HG02884 (cell line): Measurements from ENCODE around the gene TMEM273.

ENCODE experiments used
- ATAC-seq: cut with Tn5 transposase; IDR thresholded peaks from one replicate; pipeline ENCODE4 v1.9.1; 2021; ENCODE audit warnings: mild to moderate bottlenecking, moderate library complexity; ENCODE audit not compliant: unreplicated experiment

Gene TMEM273

DNA sequence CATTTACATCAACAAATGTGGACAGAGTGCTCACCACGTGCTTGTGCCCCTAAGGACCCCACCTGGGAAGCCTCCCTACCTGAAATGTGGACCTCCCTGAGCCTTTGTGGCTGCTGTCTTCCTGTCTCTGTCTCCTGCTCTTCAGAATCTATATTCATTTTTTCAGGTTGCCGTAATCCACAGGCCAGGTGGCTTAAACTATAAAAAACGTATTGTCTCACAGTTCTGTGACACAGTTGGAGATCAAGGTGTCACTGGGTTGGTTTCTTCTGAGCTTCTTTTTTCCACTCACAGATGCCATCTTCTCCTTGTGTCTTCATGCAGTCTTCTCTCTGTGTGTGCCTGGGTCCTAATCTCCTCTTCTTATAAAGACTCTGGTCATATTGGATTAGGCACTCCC is 67.3 kb downstream of the TMEM273 start:
- no peak for ATAC-seq

DNA sequence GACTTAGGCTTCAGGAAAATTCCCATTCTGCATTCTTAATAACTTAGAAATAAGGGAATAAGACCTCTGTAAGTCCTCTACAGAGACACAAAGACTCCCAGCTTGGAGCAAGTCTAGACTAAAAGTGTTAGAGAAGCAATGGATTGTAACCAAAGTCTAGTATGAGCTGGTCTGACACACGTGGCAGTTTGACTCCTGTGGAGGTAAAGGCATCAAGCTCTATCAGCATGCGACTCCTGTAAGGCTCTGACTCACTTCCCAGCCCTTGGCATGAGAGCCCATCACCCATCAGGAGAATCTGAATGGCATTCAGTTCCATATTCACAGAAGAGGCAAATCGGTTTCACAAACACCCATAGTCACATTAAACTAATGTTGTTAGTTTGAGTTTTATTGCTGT is 68.4 kb downstream of the TMEM273 start:
- ATAC-seq: no peak

DNA sequence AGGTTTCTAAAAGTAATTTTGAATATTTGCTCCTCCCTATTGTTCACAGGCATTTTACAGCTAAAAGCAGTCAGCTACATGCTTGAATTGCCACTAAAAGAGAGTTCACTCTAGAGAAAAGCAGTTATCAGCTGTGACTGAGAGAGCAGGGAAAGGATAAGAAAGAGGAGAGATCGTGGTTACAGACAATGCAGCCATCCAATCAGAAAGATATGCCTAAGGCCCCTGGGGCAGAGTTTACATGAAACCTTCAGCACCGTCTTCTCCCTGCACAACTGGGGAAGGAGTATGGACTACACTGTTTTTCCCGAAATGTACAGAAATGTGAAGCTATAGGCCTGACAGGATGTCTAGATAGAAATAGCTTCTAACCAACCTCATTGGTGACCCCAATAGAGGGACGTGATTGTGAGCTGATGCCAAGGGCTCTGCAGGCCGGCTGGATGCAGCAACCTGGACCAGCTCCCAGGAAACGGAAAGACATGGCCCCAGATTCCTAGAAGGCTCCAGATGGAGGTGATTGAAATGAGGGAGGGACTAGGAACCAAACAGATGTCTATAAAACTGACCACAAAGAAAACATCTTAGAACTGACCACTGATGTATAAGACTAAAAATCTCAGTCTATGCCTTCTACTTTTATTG is 69.6 kb downstream of the TMEM273 start:
- no peak for ATAC-seq

DNA sequence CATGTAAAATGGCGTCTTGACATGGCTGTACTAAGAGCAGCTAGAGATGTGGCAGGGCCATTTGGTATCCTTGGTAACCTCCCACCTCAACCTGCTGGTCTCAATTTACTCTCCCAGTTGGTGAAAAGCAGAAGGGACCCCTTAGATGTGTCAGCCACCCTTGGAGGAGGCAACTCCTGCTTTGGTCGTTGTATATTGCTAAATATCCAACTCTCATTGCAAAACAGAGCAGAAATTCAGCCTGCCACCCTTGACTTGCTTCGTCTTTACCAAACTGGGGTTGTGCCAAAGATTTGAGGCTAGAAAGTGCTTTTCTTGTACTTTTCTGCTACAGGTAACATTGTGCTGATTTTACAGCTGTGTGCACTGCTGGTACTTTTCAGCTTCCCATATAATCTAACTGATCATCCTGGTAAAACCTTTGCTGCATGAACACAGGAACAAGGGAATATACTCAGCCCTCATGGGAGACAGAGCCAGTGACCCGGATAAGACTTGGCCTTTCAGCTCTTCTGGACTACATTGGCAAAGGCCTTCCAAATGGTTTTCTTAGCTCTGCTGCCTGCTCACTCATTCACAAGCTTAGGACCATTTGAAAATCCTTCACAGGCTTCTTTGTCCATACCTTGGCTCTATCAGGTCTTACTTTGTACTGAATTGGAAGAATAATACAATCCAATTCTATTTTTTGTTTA is 70.7 kb downstream of the TMEM273 start:
- no peak for ATAC-seq

DNA sequence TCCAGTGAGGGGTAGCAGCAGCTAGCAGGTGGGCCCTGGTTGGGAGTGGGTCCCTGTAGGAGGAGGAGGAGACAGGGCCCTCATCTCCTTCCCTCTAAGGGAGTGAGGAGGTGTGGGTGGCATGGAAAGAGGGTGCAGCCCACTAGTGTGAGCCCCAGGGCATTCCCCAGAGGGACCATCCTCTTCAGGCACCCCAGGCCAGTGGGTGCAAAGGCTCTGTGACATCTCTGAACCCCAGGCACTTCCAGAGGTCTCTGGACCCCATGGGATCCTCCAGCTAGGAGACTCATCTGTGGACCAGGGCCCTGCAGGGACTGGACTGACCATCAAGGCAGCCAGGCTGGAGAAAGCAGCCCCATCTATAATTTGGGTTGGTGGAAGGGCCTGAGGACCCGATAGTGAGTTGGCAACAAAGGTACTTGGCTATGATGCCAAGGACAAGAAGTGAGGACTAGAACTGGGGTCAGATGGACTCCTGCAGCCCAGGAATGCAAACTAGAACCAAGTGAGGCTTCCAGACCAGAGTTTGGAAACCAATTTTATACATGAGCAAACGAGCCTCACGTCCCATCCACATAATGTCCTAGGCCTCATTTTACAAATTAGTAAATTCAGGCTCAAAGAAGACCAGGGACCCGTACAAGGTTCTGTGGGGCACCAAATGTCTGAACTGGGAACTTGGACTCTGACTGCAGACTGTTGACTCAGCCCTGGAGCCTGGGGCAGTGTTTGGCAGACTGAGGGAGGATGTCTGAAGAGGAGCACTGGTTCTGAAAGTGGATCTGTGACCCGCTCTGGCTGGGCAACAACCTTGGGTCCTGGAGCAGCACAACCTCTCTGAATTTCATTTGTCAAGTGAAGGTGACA is 71.4 kb downstream of the TMEM273 start:
- ATAC-seq: no peak

DNA sequence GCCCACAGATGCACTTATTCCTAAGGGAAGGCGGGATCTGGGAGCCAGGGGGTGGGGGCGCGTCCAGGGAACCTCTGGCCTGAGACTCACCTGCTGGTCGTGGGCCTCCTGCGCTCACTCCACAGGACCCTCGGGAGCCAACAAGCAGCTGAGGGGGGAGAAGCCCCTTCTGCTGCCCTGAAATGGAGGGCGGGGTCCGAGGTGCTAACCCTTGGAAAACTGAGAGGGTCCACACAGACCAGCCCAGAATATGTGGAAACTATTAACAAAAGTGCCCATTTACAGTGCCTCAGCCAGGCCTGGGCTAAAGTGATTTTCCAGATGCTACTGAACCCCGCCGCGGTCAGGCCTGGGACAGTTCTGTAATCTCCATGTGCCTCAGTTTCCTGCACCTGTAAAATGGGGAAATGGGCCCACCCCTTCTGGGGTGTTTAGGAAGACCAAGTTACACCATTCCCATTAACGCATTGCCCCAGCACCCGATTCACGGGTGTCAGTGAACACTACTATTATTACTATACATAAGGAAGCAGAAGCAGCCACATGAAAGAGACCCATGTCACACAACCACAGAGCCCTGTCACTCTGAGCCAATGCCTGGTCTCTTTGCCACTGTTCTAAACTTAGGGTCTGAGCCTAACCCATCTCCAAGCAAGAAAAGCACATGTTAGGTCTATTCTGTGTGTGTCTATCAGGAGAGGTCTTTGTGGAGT is 72.2 kb downstream of the TMEM273 start:
- ATAC-seq: no peak

DNA sequence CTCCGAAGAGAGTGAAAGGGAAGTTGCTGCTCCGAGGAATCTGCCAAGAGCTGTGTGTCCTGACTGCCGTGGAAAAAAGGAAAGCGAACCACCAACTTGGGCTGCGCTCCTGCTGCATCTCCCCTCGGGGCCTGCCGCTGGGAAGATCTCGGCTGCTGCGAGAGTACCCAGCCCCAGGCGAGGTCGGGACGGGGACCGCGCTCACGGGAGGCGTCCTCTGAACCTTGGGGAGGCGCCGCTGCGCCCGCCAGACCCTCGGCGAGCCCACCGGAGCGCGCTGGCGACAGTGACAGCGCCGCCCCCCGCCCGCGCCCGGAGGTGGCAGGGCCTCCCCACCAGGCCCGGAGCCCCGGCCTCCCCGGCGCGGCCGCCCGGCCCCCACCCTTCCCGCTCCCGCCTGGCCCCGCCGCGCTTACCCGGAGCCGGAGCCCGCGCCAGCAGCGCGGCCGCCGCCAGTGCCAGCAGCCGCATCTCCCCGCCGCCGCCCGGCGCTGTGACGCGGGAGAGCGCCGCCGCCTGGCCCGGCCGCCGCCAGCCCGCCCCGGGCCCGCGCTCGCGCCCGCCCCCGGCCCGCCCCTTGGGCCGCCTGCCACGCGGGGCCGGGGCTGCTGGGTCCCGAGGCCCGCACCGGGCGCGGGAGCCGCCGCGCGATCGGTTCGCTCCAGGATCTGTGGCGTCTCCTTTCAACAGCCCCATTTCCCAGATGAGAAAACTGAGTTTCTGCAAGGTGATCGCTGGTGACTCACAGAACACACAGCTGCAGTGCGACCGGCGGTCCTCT is 73.0 kb downstream of the TMEM273 start, which contains the start of gene VSTM4:
Gene VSTM4 (minus strand): TSS at position 508 of the 781 bp plus-strand sequence. CDS start 37 bp downstream, at position 471.
- no peak for ATAC-seq

DNA sequence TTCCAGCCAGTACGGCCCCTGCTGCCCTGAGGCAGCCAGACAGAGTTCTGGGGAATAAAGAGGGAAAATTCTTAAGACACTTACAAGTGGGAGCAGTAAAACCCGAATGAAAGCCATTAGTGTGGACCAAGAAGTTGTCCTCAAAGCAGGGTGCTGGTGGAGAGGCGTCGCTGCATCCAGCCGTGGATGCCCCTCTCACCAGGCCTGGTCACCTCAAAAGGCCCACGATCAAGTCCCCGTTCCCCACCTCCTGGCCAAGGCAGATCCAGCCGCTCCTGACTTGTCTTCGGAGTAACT is 73.5 kb downstream of the TMEM273 start:
- no peak for ATAC-seq

DNA sequence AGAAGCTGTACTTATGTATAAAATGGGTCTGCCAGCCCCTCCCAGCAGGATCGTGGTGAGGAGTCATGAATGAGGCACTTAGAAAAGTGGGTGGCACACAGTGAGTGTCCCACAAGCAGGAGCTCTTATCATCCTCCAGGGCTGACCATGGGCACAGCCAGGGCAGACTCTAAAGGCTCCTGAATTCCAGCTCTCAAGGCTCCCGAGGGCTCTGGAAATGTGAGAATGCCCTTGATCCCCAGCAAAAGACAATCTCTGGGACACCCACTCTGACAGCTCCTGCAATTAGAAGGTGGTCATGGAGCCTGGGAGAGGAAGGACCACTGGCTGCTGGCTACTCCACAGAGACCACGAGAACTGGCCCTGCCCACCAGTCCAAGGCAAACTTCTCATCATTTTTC is 74.5 kb downstream of the TMEM273 start:
- no peak for ATAC-seq

DNA sequence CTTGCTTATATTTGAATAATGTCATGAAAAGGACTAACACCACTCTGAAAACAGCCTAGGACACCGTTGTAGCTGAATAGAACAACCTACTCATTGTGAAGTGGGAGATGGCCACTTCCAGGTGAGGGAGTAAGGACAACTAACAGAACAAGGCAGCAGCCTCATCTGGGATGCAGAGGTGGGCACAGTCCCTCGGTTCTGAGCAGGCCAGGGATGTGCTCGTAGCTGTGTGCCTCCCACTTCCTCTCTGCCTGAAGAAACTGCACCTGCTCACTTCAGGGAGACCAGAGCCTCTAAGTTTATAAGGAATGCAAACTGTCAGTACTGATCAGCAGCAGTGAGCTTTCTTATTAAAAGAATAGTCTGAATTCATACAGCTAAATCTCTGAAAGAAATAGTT is 75.3 kb downstream of the TMEM273 start:
- no peak for ATAC-seq

DNA sequence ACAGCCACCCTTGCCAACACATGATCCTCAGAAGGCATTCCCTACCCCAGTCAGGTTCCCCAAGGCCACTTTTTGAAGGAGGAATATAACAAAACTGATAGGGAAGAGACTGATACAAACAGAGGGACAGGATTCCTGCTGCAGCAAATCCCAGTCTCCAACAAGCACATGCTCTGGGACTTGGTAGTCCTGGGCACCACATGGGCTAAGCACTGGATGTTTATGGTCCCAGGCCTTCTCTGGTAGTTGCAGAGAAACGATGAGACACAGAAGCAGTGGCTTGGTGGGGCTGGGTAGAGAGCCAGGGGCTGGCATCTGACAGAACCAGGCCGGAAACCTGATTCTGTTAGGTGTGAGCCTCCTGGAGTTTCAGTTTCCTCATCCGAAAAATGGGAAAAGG is 76.1 kb downstream of the TMEM273 start:
- ATAC-seq: no peak

DNA sequence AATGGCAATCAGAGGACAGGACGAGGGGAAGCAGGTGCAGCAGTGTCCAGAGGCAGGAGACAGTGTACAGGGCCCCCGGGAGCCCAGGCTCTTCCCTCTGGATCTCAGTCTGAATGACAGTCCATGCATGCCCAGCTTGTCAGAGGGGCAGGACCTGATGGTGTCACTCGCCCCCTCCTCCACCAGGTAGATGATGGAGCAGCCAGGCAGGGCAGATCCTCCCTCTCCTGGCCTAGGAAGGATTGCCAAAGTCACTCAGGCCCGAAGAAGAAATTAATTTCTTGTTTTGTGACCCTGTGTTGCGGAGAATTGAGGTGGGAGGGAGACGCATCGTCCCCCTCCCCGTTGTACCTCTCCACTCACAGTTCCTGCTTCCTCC is 76.9 kb downstream of the TMEM273 start:
- no peak for ATAC-seq

DNA sequence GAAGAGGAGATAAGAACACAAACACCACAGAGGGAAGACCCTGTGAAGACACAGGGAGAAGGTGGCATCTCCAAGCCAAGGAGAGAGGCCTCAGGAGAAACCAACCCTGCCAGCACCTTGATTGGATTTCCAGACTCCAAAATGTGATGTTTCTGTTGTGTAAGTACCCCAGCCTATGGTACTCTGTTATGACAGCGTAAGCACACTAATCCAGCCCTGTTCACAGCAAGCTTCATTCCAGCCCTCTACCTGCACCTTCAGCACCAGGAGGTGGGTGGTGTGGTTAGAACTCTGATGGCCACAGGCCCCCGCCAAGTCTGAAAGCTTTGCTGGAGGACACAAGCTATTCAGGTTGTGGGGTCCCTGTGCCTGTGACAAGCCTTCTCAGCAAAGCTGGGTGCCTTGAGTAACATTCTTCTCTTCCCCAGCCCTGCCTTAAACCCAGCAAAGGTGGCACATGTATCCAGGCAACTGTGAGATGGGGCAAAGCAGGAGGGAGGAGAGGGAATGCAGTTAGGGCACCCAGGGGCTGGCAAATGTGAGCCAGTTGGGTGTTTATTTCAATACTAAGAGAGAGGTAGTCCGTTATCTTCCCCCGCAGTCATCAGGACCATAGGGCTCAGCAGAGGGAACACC is 77.4 kb downstream of the TMEM273 start:
- ATAC-seq: no peak

DNA sequence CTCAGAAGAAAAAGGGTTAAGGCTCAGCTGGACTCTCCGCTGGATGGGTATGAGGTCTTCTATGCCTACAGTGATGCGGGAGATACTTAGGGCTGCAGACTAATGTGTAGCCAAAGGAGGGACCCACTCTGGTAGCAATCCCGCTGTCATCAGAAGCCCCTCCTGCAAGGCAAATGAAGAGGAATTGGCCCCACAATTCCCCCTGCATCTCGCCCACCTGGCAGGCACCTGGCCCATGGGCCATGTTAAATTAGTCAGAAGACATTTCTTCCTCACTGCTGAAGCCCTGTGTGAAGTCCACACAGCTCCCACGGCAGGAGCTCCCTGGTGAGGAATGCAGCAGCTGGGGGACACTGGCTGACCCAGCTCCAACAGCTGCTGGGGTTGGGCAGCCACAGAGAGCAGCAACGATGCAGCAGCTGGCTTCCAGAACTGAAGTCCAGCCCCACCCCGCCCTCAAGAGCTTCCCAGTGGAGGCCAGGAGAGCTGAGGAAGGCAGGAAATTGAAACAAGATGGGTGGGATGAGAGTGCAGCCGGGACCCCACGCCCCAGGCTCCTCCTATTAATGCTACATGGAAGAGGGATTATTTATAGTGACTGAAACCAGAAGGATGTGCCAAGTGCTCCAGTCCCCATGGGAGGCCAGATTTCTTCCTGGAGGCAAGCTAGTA is 78.4 kb downstream of the TMEM273 start:
- no peak for ATAC-seq

DNA sequence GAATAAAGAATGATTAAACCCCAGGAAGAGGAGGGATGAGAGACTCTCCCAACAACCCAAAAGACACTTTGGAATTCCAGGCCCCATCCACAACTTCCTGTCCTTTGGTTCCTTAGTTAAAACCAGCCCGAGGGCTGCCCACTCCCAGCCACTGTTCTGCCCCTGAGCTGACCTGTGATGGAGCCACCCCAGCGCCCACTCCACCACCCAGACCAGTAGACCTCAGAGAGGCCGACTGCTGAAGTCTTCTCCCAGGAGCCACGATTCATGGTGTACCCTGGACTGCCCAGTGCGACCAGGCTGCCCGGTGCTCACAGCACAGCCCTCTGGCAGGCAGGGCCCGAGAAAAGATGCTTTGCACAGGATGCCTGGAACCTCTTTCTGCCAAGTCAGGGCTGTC is 79.5 kb downstream of the TMEM273 start:
- ATAC-seq: no peak

DNA sequence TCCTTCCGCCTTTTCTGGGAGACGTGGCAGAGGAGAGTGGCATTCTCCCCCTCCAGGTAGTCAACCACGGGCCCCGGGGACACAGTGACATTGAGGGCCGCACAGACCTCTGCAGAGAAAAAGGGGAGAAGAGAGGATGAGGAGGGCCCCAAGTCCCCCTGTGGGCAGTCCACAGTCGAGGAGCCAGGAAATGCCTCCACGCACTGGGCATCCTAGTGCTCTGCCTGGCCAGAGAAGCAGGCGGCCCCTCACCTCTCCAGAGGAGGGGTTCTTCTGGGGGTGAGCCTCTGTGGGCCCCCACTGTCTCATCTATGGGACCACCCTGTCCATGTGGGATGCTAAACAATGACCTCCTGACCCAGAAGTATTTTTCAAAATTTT is 80.3 kb downstream of the TMEM273 start:
- no peak for ATAC-seq

DNA sequence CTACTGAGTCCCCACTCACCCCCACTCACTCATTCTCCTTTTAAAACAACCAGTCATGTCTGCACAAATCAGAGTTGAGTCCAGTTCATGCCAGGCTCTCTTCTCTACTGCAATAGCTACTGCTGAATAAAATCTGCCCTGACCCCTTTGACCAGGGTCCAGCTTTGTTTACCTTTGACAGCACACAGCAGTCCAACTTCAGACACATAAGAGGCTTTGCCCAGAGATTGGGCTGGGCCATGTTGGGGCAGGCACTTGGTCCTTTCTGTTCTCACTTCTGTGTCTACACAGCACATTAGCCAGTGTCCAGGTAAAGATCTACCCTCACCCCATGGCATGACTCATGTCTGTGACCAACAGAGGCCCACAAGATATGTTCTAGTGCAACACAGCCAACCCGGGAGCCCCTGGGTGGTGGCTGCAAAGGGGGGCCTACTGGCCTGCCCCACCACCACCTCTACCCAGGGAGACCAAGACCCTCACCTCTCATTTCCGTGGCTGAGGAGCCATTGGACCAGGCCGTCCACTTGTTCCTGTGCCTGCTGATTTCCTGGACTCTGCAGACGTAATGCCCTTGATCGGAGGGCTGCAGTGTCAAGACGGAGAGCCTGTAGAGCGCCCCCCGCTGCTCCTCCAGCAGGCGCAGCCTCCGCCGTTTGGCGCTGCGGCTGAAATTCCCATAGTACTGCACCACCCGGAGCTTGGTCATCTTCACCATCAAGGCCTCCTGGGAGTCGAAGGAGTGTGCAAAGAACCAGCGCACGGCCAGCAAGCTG is 80.9 kb downstream of the TMEM273 start:
- no peak for ATAC-seq

DNA sequence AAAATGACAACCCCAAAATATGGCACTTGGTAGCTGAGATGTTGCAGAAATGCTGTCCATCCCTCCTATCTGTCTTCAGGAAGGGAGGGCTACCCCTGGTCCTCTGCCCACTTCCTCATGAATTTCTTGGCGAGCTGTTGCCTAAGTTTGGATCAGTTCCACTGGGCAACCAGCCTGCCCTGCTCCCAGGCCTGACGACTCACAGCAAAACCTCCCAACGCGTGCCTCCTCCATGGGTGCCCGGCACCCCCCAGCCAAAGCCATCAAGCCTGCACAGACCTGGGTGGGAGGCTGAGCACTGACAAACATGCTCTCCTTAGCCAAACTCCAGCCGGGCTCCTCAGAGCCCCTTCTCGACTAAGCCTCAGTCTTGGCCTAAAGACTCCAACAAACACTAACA is 81.7 kb downstream of the TMEM273 start:
- no peak for ATAC-seq

DNA sequence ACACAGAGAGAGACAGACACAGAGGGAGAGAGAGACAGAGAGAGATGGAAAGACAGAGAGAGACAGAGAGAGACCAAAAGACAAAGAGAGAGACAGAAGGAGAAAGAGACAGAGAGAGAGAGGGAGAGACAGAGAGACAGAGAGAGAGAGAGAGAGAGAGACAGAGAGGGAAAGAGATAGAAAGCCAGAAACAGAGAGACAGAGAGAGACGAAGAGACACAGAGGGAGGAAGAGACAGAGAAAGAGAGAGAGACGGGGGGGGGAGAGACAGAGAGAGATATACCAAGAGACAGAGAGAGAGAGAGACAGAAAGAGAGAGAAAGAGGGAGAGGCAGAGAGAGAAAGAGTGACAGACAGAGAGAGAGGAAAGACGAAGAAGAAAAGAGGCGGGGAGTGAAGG is 83.1 kb downstream of the TMEM273 start:
- no peak for ATAC-seq
